Activated CD4-positive, alpha-beta T cell treated with anti-CD3 and anti-CD28 coated beads, Interleukin-2, amount 10 ng/mL, durations not matched to agents 7 days and 5 days (primary cell): Measurements from ENCODE around the gene NSFL1C. TPM values are rescaled to one million over a fixed set of nuclear protein-coding genes. Genes with fewer than 3 reads are reported as not detected.

Source experiments
- CTCF ChIA-PET: fragments of 350-600 bp; sonication (Branson Sonifier 250); formaldehyde crosslinking; loops from one replicate; lab custom pipeline; 2021; ENCODE audit warnings: antibody characterized with exemption; lab: Charles Lee
- POLR2A ChIA-PET: fragments of 350-600 bp; sonication (Branson Sonifier 250); formaldehyde crosslinking; loops from one replicate; lab custom pipeline; 2021; ENCODE audit warnings: antibody characterized with exemption; lab: Charles Lee
- DNase-seq: peaks from one replicate; pipeline ENCODE4 v3.0.0-alpha.2; 2020
- H3K27ac Mint-ChIP-seq: one replicate; pipeline ENCODE4 v1.8.0; 2021; ENCODE audit warnings: mild to moderate bottlenecking, moderate library complexity, mixed read lengths
- H3K27me3 Mint-ChIP-seq: one replicate; pipeline ENCODE4 v1.8.0; 2021; ENCODE audit warnings: mixed read lengths
- H3K36me3 Mint-ChIP-seq: one replicate; pipeline ENCODE4 v1.8.0; 2021; ENCODE audit warnings: low read depth, mixed read lengths
- H3K4me1 Mint-ChIP-seq: one replicate; pipeline ENCODE4 v1.8.0; 2021; ENCODE audit warnings: mixed read lengths
- H3K4me3 Mint-ChIP-seq: one replicate; pipeline ENCODE4 v1.8.0; 2021; ENCODE audit warnings: mild to moderate bottlenecking, moderate library complexity, mixed read lengths
- H3K9me3 Mint-ChIP-seq: one replicate; pipeline ENCODE4 v1.8.0; 2021; ENCODE audit warnings: mixed read lengths
- total RNA-seq, 2 experiments: library from RNA; stranded (reverse); gene quantifications; one replicate each; pipeline ENCODE4 v1.2.3, GENCODE V29; 2021

The NSFL1C gene
- total RNA-seq, 2 experiments from 2014 or later: 56.5 to 64.8 TPM

DNA sequence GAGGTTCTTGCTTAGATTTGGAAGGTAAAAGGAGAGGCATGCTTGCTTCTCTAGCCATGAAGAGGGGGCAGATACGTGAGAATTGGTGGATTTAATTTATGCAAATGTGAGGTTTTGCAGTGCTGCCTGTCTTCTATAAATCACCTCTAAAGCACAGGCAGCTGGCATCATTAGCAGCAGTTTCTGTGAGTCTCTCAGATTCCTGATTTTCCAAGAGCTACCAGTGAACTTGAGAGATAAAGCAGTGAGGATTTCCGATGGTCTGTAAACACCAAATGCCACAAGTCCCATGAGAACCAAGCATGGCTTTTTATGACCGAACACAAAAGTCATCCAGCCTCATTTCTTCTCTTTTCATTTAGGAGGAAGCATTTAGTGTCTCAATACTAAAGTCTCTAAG, 27.8 kb upstream of the NSFL1C start:
- ChIA-PET CTCF (no interaction called here), POLR2A (no interaction called here)
- H3K9me3 Mint-ChIP-seq: peaks cover 4% of the 10 kb centered on the region
- DNase-seq: no peak
- peaks cover 23% of the 10 kb centered on the region for H3K4me1 Mint-ChIP-seq
- no peak overlapping the region for H3K27ac Mint-ChIP-seq
- peaks cover 50% of the 10 kb centered on the region for H3K27me3 Mint-ChIP-seq
- H3K36me3 Mint-ChIP-seq: no peaks in the 10 kb centered on the region
- H3K4me3 Mint-ChIP-seq: no peak overlapping the region

DNA sequence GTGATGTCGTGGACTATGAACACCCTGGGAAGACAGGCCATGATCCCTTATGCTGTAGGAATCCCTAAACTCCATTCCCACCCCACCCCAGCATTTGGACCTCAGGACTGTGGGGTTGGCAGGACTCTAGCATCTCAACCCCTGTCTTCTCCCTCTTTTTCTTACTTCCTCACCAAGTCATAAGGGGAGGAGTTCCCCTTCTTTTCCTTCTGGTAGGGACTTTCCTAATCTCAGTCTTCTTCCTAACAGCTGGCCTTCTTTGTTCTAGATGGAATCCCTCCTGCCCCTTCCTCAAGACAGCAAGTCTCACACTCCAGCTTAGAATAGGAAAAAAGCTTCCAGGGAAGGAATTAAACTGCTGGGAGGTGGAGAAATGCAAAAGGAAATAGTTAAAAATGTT, 26.9 kb upstream of the NSFL1C start:
- DNase-seq: no peak
- ChIA-PET POLR2A (no interaction called here), CTCF (interaction anchor here (1.6 to 2.7 kb wide), 2 partner anchors 10 to 27 kb away, joined by 5 to 6 read pairs; partner anchors contain the start of gene NSFL1C)
- H3K27me3 Mint-ChIP-seq: peaks cover 51% of the 10 kb centered on the region
- H3K9me3 Mint-ChIP-seq: peaks cover 4% of the 10 kb centered on the region
- no peak overlapping the region for H3K4me3 Mint-ChIP-seq
- H3K27ac Mint-ChIP-seq: no peak overlapping the region
- H3K4me1 Mint-ChIP-seq: peaks cover 23% of the 10 kb centered on the region
- no peaks in the 10 kb centered on the region for H3K36me3 Mint-ChIP-seq

DNA sequence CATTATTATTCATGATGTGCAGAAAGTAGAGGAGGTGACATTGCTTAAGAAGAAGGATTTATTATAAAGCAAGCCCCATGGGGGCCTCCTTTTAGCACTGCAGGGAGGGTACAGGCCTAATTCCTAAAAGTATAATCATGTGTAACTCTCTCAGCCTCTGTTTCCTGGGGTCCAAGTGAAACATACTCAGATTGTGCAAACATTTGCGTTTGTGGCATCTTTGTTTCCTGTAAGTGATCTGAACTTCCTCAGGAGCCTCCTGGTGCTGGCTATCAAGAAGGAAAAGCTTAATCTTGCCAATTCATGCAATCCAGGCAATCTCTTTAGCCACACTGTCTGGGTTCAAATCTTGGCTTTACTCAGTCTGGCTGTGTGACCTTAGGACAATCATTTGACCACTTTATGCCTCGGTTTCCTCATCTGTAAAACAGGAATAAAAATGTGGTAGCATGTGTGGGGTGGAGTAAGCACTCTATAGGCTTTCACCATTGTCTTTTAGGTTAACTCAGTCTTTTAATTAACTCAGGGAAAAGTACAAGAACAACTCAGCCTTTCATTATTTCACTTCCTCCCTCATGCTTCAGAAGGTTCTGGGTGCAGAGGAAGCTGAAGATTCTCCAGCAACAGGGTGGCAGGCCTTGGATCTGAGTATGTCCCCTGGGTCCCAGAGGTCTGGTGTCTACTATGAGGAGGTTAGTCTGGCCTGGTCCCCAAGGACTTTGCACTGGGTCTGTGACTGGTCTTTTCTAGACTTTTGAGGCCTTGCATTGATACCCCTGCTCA, 25.4 kb upstream of the NSFL1C start:
- no peaks in the 10 kb centered on the region for H3K36me3 Mint-ChIP-seq
- ChIA-PET POLR2A (no interaction called here), CTCF (interaction anchor here (0.5 to 2.7 kb wide), 4 partner anchors 12 to 305 kb away, joined by 3 to 6 read pairs (median 4); partner anchors contain the start of gene NSFL1C)
- no peak for DNase-seq
- peaks cover 23% of the 10 kb centered on the region for H3K4me1 Mint-ChIP-seq
- no peak overlapping the region for H3K4me3 Mint-ChIP-seq
- peaks cover 45% of the 10 kb centered on the region for H3K27me3 Mint-ChIP-seq
- H3K27ac Mint-ChIP-seq: no peak overlapping the region
- peaks cover 4% of the 10 kb centered on the region for H3K9me3 Mint-ChIP-seq

- Mint-ChIP-seq H3K4me3 (no peak within 1 kb of the TSS), H3K4me1 (peaks cover 23% of the 10 kb centered on the region), H3K36me3 (no peaks in the 10 kb centered on the region), H3K9me3 (peaks cover 4% of the 10 kb centered on the region), H3K27ac (no peak within 1 kb of the TSS), H3K27me3 (peaks cover 42% of the 10 kb centered on the region)
- CTCF ChIA-PET: interaction anchor here (0.6 to 2.7 kb wide), 4 partner anchors 12 to 592 kb away, joined by 3 to 6 read pairs (median 3); no protein-coding TSS in a partner anchor
- POLR2A ChIA-PET: no interaction called here
- DNase-seq: no peak
These were observed 24.7 kb upstream of the NSFL1C start, which contains the start of gene SIRPB2 for GRCh38 chr20:1491281-1491840. Gene SIRPB2, minus strand, starts transcription at chr20:1491420. Its CDS starts 61 bp downstream, at chr20:1491359.

- Mint-ChIP-seq H3K9me3 (peaks cover 4% of the 10 kb centered on the region), H3K27ac (no peak overlapping the region), H3K4me3 (no peak overlapping the region), H3K27me3 (peaks cover 38% of the 10 kb centered on the region), H3K4me1 (peaks cover 23% of the 10 kb centered on the region), H3K36me3 (no peaks in the 10 kb centered on the region)
- no peak for DNase-seq
- ChIA-PET CTCF (interaction anchor here (0.6 to 1.8 kb wide), 4 partner anchors 13 to 592 kb away, joined by 3 to 6 read pairs (median 3); no protein-coding TSS in a partner anchor), POLR2A (no interaction called here)
These were observed 24.1 kb upstream of the NSFL1C start for GRCh38 chr20:1490643-1491195.

DNA sequence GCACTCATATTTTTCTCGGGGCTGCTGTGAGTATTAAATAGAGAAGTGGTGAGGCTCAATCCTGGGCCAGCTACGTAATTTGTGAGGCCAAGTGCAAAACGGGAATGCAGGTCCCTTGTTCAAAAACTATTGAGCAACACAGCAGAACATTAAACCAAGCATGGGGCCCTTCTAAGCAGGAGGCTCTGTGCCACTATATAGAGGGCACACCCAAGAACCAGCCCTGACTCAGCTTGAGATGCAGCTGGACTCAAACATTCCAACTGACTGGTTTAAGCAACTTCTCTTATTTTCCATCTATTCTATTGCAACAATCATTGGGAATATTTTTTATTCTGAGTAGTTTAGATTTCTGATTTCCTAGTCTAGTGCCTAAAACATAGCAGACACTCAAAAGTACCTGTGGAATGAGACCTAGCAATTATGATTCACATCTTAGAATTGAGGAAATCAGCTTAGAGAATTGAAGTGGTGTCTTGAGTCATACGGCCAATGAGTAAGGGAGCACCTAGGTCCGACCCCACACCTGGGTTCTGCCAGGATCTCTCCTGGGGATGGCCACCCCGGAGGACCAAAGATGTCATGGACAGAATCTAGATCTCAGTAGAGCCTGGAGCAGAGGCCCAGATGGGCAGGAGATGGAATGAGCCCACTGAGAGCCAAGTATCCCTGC, 23.3 kb upstream of the NSFL1C start:
- Mint-ChIP-seq H3K27ac (no peak overlapping the region), H3K9me3 (peaks cover 4% of the 10 kb centered on the region), H3K27me3 (peaks cover 36% of the 10 kb centered on the region), H3K4me3 (no peak overlapping the region), H3K36me3 (no peaks in the 10 kb centered on the region), H3K4me1 (peaks cover 23% of the 10 kb centered on the region)
- DNase-seq: no peak
- CTCF ChIA-PET: interaction anchor here (1.1 to 1.8 kb wide), 3 partner anchors 12 to 19 kb away, joined by 3 to 6 read pairs (median 3); no protein-coding TSS in a partner anchor
- POLR2A ChIA-PET: no interaction called here

DNA sequence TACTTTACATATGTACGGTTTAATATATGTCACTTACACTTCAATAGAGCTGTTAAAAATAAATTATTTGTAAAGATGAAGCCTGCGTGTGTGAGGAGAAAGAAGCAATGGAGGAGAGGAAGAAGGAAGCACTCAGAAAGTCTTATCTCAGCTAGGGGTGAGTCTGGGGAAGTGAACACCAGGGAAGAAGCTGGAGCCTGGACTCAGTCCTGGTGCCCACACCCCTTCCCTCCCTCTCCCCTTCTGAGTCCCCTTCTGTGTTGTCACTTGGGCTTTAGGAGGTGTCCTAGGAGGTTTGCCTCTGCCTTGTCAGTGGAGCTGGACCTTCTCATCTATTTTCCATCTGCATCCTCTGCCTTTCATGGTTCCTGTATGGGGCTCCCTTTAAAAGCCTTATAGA, 22.7 kb upstream of the NSFL1C start:
- Mint-ChIP-seq H3K36me3 (no peaks in the 10 kb centered on the region), H3K9me3 (peaks cover 4% of the 10 kb centered on the region), H3K27ac (no peak overlapping the region), H3K4me1 (peaks cover 23% of the 10 kb centered on the region), H3K27me3 (peaks cover 34% of the 10 kb centered on the region), H3K4me3 (no peak overlapping the region)
- no peak for DNase-seq
- CTCF ChIA-PET: interaction anchor here (1.3 to 1.8 kb wide), 2 partner anchors 11 to 14 kb away, joined by 3 to 6 read pairs; no protein-coding TSS in a partner anchor
- POLR2A ChIA-PET: no interaction called here

- Mint-ChIP-seq H3K27me3 (peaks cover 36% of the 10 kb centered on the region), H3K4me1 (peaks cover 6% of the 10 kb centered on the region), H3K27ac (no peak overlapping the region), H3K4me3 (no peak overlapping the region), H3K36me3 (no peaks in the 10 kb centered on the region), H3K9me3 (no peaks in the 10 kb centered on the region)
- no peak for DNase-seq
- ChIA-PET POLR2A (no interaction called here), CTCF (no interaction called here)
These were observed 19.9 kb upstream of the NSFL1C start for GRCh38 chr20:1486566-1486965.

GRCh38 chr20:1484438-1485116, 17.9 kb upstream of the NSFL1C start:
- Mint-ChIP-seq H3K36me3 (no peaks in the 10 kb centered on the region), H3K4me3 (no peak overlapping the region), H3K4me1 (no peaks in the 10 kb centered on the region), H3K9me3 (no peaks in the 10 kb centered on the region), H3K27me3 (peaks cover 36% of the 10 kb centered on the region), H3K27ac (no peak overlapping the region)
- POLR2A ChIA-PET: no interaction called here
- CTCF ChIA-PET: no interaction called here
- no peak for DNase-seq

DNA sequence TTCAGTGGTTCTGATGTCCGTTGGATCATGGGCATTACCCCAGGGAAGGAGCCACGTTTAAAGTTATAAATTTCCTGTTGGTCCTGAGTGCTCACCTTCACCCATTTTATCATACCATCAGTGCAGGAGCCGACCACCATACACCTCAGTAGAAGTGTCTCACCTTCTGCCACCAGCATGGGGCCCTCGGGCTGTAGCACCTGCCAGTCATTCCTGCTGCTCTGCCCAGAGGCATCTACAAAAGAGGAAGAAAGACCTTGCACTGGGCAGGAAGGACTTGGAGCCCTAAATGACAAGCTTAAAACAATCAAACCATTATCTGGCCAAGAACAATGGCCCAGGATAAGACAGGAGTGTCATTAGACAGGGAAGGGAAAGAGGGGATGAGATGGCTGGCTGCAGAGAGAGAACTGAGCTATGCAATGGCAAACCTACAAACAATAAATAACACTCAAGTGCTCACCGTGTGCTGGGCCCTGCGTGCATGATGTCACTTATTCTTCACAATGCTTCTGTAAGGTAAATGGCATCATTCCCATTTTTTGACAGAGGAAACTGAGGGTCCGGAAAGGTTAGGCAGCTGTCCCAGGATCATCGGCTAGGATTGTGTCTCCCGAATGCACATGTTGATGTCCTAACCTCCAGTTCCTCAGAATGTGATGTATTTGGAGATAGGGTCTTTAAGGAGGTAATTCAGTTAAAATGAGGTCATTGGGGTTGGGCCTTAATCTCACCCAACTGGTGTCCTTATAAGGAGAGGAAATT, 13.4 kb upstream of the NSFL1C start:
- POLR2A ChIA-PET: no interaction called here
- H3K4me1 Mint-ChIP-seq: no peaks in the 10 kb centered on the region
- H3K36me3 Mint-ChIP-seq: no peaks in the 10 kb centered on the region
- no peak overlapping the region for H3K4me3 Mint-ChIP-seq
- peaks cover 15% of the 10 kb centered on the region for H3K27me3 Mint-ChIP-seq
- CTCF ChIA-PET: no interaction called here
- DNase-seq: no peak
- H3K27ac Mint-ChIP-seq: no peak overlapping the region
- no peaks in the 10 kb centered on the region for H3K9me3 Mint-ChIP-seq

GRCh38 chr20:1478566-1478965, 11.9 kb upstream of the NSFL1C start:
- no peak overlapping the region for H3K4me3 Mint-ChIP-seq
- H3K9me3 Mint-ChIP-seq: no peaks in the 10 kb centered on the region
- DNase-seq: no peak
- ChIA-PET CTCF (interaction anchor here (0.7 kb wide), 1 partner anchor 10 kb away, joined by 3 read pairs; no protein-coding TSS in a partner anchor), POLR2A (no interaction called here)
- no peaks in the 10 kb centered on the region for H3K36me3 Mint-ChIP-seq
- H3K4me1 Mint-ChIP-seq: no peaks in the 10 kb centered on the region
- H3K27me3 Mint-ChIP-seq: peaks cover 2% of the 10 kb centered on the region
- no peak overlapping the region for H3K27ac Mint-ChIP-seq
